ENCODE data around the gene KLF16.
A peak's percentile ranks its signal among the peaks of the same experiment; 100 is the strongest.
"Not testable (repeated sequence)": the region's sequence is repeated elsewhere in the genome, so short reads cannot be mapped to it uniquely, and the experiment has no call there.

The KLF16 gene

GRCh38 chr19:1863328-1863637 lies at the start of gene KLF16:
KLF16 (minus strand) TSS chr19:1863579; CDS start chr19:1863497, 82 bp downstream.
- no peak for DNase-seq

GRCh38 chr19:1912760-1913505 lies 49.6 kb upstream of the KLF16 start:
- DNase-seq: no peak

- no peak for DNase-seq
Measured at GRCh38 chr19:1911995-1912394, 48.6 kb upstream of the KLF16 start.

GRCh38 chr19:1911098-1911497 lies 47.7 kb upstream of the KLF16 start:
- DNase-seq: no peak

- no peak for DNase-seq
Measured at GRCh38 chr19:1910177-1910576, 46.8 kb upstream of the KLF16 start.

GRCh38 chr19:1909761-1910080 lies 46.3 kb upstream of the KLF16 start:
- no peak for DNase-seq

GRCh38 chr19:1908364-1908678 lies 44.9 kb upstream of the KLF16 start:
- DNase-seq: no peak

GRCh38 chr19:1907563-1908363 lies 44.4 kb upstream of the KLF16 start:
- DNase-seq: no peak

- DNase-seq: no peak
Measured at GRCh38 chr19:1906985-1907562, 43.7 kb upstream of the KLF16 start.

GRCh38 chr19:1905863-1906375 lies 42.5 kb upstream of the KLF16 start:
- DNase-seq: no peak

GRCh38 chr19:1905110-1905862 lies 41.9 kb upstream of the KLF16 start, which contains the start of the genes ADAT3 and SCAMP4:
ADAT3 (plus strand) TSS chr19:1905399; CDS start chr19:1912048, 6,649 bp downstream.
SCAMP4 (plus strand) TSS chr19:1905399; CDS start chr19:1915020, 9,621 bp downstream.
- DNase-seq: peak; percentile 97

GRCh38 chr19:1904860-1905109 lies 41.4 kb upstream of the KLF16 start:
- no peak for DNase-seq

GRCh38 chr19:1902923-1903322 lies 39.5 kb upstream of the KLF16 start:
- no peak for DNase-seq

- no peak for DNase-seq
Measured at GRCh38 chr19:1901940-1902404, 38.6 kb upstream of the KLF16 start.

- DNase-seq: no peak
Measured at GRCh38 chr19:1896508-1896907, 33.1 kb upstream of the KLF16 start.

GRCh38 chr19:1893791-1894190 lies 30.4 kb upstream of the KLF16 start:
- DNase-seq: no peak

GRCh38 chr19:1889907-1890306 lies 26.5 kb upstream of the KLF16 start:
- DNase-seq: no peak

- DNase-seq: no peak
Measured at GRCh38 chr19:1888385-1888784, 25.0 kb upstream of the KLF16 start.

GRCh38 chr19:1886360-1886759 lies 23.0 kb upstream of the KLF16 start:
- not testable (repeated sequence) for DNase-seq

- DNase-seq: peak; percentile 85
Measured at GRCh38 chr19:1885398-1886119, 22.2 kb upstream of the KLF16 start, which contains the start of gene ABHD17A. ABHD17A (minus strand) TSS chr19:1885496; CDS start chr19:1881566, 3,930 bp downstream.

- DNase-seq: no peak
Measured at GRCh38 chr19:1884719-1885334, 21.4 kb upstream of the KLF16 start.

GRCh38 chr19:1884291-1884718 lies 20.9 kb upstream of the KLF16 start:
- DNase-seq: no peak
